ENCODE measurements around the gene CBFA2T2.

CBFA2T2 gene

DNA sequence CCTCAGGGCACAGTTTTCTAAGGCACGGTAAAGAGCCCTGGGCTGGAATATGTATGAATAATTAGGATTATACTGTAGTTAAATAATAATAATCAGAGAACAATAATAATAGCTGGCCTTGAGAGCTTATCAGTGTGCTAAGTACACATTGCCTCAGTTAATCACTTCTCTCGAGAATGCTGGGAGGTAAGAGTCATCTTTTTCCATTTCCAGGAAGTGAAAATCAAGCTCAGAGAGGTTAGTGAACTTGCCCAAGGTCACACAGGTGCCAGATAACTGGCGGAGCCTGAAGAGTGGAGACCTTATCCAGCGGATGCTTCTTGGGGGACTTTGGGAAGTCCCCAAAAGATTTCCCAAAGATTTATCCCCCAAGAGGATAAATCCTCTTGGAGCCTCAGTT, 19.4 kb upstream of the CBFA2T2 start:
- TF ChIP-seq, protein P1, sequence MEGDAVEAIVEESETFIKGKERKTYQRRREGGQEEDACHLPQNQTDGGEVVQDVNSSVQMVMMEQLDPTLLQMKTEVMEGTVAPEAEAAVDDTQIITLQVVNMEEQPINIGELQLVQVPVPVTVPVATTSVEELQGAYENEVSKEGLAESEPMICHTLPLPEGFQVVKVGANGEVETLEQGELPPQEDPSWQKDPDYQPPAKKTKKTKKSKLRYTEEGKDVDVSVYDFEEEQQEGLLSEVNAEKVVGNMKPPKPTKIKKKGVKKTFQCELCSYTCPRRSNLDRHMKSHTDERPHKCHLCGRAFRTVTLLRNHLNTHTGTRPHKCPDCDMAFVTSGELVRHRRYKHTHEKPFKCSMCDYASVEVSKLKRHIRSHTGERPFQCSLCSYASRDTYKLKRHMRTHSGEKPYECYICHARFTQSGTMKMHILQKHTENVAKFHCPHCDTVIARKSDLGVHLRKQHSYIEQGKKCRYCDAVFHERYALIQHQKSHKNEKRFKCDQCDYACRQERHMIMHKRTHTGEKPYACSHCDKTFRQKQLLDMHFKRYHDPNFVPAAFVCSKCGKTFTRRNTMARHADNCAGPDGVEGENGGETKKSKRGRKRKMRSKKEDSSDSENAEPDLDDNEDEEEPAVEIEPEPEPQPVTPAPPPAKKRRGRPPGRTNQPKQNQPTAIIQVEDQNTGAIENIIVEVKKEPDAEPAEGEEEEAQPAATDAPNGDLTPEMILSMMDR (IDR thresholded peaks at IDR 0.05; ENCODE audit: unreplicated experiment in 3 of 3) = no peak
- peaks cover 7% of the 10 kb centered on the region for H3K27me3 Mint-ChIP-seq (ENCODE audit: low read depth)
- no peaks in the 10 kb centered on the region for H3K9me3 Mint-ChIP-seq
- no peak overlapping the region for H3K27ac Mint-ChIP-seq
- H3K36me3 Mint-ChIP-seq (ENCODE audit: low read depth) = no peaks in the 10 kb centered on the region
- H3K4me3 Mint-ChIP-seq = no peak overlapping the region
- no peaks in the 10 kb centered on the region for H3K4me1 Mint-ChIP-seq

DNA sequence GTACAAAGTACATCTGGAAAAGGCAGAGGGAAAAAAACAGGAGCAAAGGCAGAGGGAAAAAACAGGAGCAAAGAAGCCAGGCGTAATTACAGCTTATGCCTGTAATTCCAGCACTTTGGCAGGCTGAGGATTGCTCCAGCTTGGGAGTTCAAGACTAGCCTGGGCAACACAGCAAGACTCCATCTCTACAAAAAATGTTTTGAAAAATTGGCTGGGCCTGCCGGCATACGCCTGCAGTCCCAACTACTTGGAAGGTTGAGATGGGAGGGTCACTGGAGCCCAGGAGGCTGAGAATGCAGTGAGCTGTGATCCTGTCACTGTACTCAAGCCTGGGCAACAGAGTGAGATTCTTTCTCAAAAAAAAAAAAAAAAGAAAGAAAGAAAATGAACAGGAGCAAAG, 19.0 kb upstream of the CBFA2T2 start:
- no peaks in the 10 kb centered on the region for H3K9me3 Mint-ChIP-seq
- H3K4me3 Mint-ChIP-seq = no peak overlapping the region
- TF ChIP-seq, protein P1 (IDR thresholded peaks at IDR 0.05; ENCODE audit: unreplicated experiment in 3 of 3) = no peak
- H3K36me3 Mint-ChIP-seq (ENCODE audit: low read depth) = no peaks in the 10 kb centered on the region
- peaks cover 7% of the 10 kb centered on the region for H3K27me3 Mint-ChIP-seq (ENCODE audit: low read depth)
- no peak overlapping the region for H3K27ac Mint-ChIP-seq
- no peaks in the 10 kb centered on the region for H3K4me1 Mint-ChIP-seq

DNA sequence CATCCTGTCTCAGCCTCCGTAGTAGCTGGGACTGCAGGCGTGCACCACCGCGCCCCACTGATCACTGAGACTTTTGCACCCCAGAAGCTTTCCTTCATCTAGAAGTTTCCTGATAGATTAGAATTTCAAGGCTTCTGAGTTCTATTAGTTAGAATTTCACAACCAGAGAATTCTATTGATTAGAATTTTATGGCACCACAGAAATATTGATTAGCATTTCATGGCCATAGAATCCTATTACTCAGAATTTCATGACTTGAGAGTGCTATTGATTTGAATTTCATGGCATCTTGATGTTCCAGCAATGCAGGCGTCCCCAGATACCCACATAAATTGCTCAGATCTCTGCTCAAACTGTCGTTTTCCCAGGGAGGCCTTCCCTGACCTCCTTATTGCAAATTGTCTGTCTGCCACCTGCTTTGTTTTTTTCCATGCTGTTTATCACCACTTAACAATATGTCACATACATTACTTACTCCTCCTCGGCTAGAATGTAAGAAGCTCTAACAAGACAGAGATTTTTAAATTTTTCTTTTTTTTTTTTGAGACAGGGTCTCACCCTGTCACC, 16.9 kb upstream of the CBFA2T2 start:
- H3K27me3 Mint-ChIP-seq (ENCODE audit: low read depth) = peaks cover 9% of the 10 kb centered on the region
- TF ChIP-seq, protein P1 (IDR thresholded peaks at IDR 0.05; ENCODE audit: unreplicated experiment in 3 of 3) = no peak
- H3K27ac Mint-ChIP-seq = no peak overlapping the region
- no peaks in the 10 kb centered on the region for H3K9me3 Mint-ChIP-seq
- H3K4me1 Mint-ChIP-seq = peaks cover 2% of the 10 kb centered on the region
- no peaks in the 10 kb centered on the region for H3K36me3 Mint-ChIP-seq (ENCODE audit: low read depth)
- H3K4me3 Mint-ChIP-seq = no peak overlapping the region

DNA sequence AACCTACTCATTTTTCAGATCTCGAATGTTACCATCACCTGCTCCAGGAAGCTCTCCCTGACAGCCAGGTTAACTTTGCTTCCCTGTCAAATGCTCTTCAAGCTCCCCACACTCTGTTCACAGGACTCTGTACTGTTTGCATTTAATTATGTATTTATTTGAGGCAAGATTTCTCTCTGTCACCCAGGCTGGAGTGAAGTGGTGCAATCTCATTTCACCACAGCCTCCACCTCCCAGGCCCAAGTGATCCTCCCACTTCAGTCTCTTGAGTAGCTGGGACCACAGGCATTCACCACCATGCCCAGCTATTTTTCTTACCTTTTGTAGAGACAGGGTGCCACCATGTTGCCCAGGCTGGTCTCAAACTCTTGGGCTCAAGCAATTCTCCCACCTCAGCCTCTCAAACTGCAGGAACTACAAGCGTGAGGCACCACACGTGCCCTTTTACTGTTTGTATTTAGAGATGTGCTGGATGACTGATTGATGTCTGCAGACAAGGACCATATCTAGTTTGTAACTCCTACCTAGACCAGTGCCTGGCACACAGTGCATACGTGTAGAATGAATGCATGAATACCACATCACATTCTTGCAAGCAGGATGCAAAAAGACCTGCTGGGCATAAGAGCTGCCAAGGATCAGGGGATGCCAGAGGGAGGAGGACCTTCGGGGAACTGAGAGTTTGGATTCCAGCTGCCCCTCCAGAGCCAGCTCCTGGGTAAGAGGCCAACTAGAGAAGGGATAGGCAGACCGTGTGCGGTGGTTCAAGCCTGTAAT, 15.6 kb upstream of the CBFA2T2 start:
- no peaks in the 10 kb centered on the region for H3K36me3 Mint-ChIP-seq (ENCODE audit: low read depth)
- no peaks in the 10 kb centered on the region for H3K9me3 Mint-ChIP-seq
- H3K4me3 Mint-ChIP-seq = no peak overlapping the region
- H3K27me3 Mint-ChIP-seq (ENCODE audit: low read depth) = peaks cover 11% of the 10 kb centered on the region
- TF ChIP-seq, protein P1 (IDR thresholded peaks at IDR 0.05; ENCODE audit: unreplicated experiment in 3 of 3) = no peak
- peaks cover 5% of the 10 kb centered on the region for H3K4me1 Mint-ChIP-seq
- H3K27ac Mint-ChIP-seq = no peak overlapping the region

DNA sequence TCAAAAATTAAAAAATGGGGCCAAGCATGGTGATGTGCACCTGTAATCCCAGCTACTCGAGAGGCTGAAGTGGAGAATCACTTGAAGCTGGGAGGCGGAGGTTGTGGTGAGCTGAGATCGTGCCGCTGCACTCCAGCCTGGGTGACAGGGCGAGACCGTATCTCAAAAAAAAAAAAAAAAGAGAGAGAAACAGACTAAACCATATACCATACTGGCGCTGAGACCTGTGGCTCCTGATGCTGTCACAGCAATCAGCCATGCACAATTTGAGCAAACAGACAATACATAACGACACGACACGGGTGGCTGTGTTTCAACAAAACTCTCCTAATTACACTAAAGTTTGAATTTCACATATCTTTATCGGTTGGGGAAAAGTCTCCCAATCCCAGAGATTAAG, 14.9 kb upstream of the CBFA2T2 start:
- TF ChIP-seq, protein P1 (IDR thresholded peaks at IDR 0.05; ENCODE audit: unreplicated experiment in 3 of 3) = no peak
- Mint-ChIP-seq H3K9me3 (no peaks in the 10 kb centered on the region), H3K36me3 (ENCODE audit: low read depth) (no peaks in the 10 kb centered on the region), H3K4me3 (no peak overlapping the region), H3K27me3 (ENCODE audit: low read depth) (peaks cover 11% of the 10 kb centered on the region), H3K27ac (no peak overlapping the region), H3K4me1 (peaks cover 5% of the 10 kb centered on the region)
